PC-9 (cell line): ENCODE measurements around the gene ANKRD60. TPM values are rescaled to one million over a fixed set of nuclear protein-coding genes. Genes with fewer than 3 reads are reported as not detected.
A peak's percentile ranks its signal among the peaks of the same experiment; 100 is the strongest.

Experiments used
- BruUV-seq: library from RNA; stranded (reverse); fragments of 400-500 nt; replicated peaks from 2 replicates; lab custom pipeline; 2021; lab: Mats Ljungman, UMichigan
- CTCF ChIA-PET: fragments of 300-600 bp; sonication (Branson Sonifier 250); formaldehyde crosslinking; loops from one replicate; lab custom pipeline; 2022; ENCODE audit warnings: antibody characterized with exemption; lab: Charles Lee
- POLR2A ChIA-PET: fragments of 300-600 bp; sonication (Branson Sonifier 250); formaldehyde crosslinking; loops from one replicate; lab custom pipeline; 2022; ENCODE audit warnings: antibody characterized with exemption; ENCODE audit not compliant: unreplicated experiment; lab: Charles Lee
- DNase-seq, 2 experiments: peaks; one replicate each; pipeline versions ENCODE4 v3.0.0 to v3.0.0-alpha.2; 2015 to 2022; ENCODE audit warnings: mixed read lengths in 1 of 2
- H2AFZ ChIP-seq: fragments of 200-600 bp; sonication (generic); 2 replicates; pipeline ENCODE4 v1.8.1; 2017; ENCODE audit warnings: antibody characterized with exemption
- H3F3A ChIP-seq: fragments of 200-600 bp; sonication (generic); 2 replicates; pipeline ENCODE4 v1.8.1; 2017; ENCODE audit warnings: antibody characterized with exemption, mild to moderate bottlenecking, low read depth; ENCODE audit not compliant: insufficient read depth
- H3K27ac ChIP-seq: fragments of 200-600 bp; sonication (generic); 2 replicates; pipeline ENCODE4 v1.6.1; 2016; ENCODE audit warnings: mixed run types
- H3K27me3 ChIP-seq: fragments of 200-600 bp; sonication (generic); 2 replicates; pipeline ENCODE4 v1.6.1; 2016; ENCODE audit warnings: low read depth, mixed run types; ENCODE audit not compliant: insufficient read depth
- H3K36me3 ChIP-seq: fragments of 200-600 bp; sonication (generic); 2 replicates; pipeline ENCODE4 v1.6.1; 2016; ENCODE audit warnings: low read depth, mixed run types
- H3K4me1 ChIP-seq: fragments of 200-600 bp; sonication (generic); replicated peaks from 2 replicates; pipeline ENCODE4 v1.6.1; 2016; ENCODE audit warnings: mixed run types; ENCODE audit not compliant: insufficient read depth
- H3K4me2 ChIP-seq: fragments of 200-600 bp; sonication (generic); 2 replicates; pipeline ENCODE4 v1.6.1; 2017; ENCODE audit warnings: mixed run types
- H3K4me3 ChIP-seq: fragments of 200-600 bp; sonication (generic); 2 replicates; pipeline ENCODE4 v1.6.1; 2016; ENCODE audit warnings: mixed run types
- H3K79me2 ChIP-seq: fragments of 200-600 bp; sonication (generic); 2 replicates; pipeline ENCODE4 v1.6.1; 2017; ENCODE audit warnings: low read depth, mixed run types
- H3K9me2 ChIP-seq: fragments of 200-600 bp; sonication (generic); 2 replicates; pipeline ENCODE4 v1.8.1; 2017; ENCODE audit warnings: mild to moderate bottlenecking; ENCODE audit not compliant: insufficient read depth
- H3K9me3 ChIP-seq: fragments of 200-600 bp; sonication (generic); 2 replicates; pipeline ENCODE4 v1.8.1; 2016; ENCODE audit warnings: low read depth; ENCODE audit not compliant: insufficient read depth
- H4K20me1 ChIP-seq: fragments of 200-600 bp; sonication (generic); 2 replicates; pipeline ENCODE4 v1.8.1; 2017; ENCODE audit not compliant: insufficient read depth
- EZH2 ChIP-seq: fragments of 200-600 bp; sonication (generic); IDR thresholded peaks from 2 replicates; pipeline ENCODE4 v1.8.0; 2017; ENCODE audit warnings: antibody characterized with exemption, low read depth
- intact Hi-C: fragments of 100-400 bp; cut with micrococcal nuclease; formaldehyde crosslinking; loops from one replicate; pipeline ENCODE4 v1.10.0; 2022; ENCODE audit not compliant: unreplicated experiment
- total RNA-seq: library from RNA; stranded (reverse); gene quantifications from 2 replicates; pipeline ENCODE4 v1.2.3, GENCODE V29; 2021
- TF ChIP-seq, protein P1 (sequence below): fragments of 200-600 bp; sonication (generic); conservative IDR thresholded peaks from 2 replicates; pipeline ENCODE4 v1.6.1; 2017; ENCODE audit warnings: mixed run types, antibody characterized with exemption, mild to moderate bottlenecking, moderate library complexity

ANKRD60 gene
- total RNA-seq, 1 experiment from 2014 or later, result not detected

- H2AFZ ChIP-seq, result 0 out of 2 replicates have a peak overlapping the region, but pooled peaks have one; percentile 2
- TF ChIP-seq, protein P1, sequence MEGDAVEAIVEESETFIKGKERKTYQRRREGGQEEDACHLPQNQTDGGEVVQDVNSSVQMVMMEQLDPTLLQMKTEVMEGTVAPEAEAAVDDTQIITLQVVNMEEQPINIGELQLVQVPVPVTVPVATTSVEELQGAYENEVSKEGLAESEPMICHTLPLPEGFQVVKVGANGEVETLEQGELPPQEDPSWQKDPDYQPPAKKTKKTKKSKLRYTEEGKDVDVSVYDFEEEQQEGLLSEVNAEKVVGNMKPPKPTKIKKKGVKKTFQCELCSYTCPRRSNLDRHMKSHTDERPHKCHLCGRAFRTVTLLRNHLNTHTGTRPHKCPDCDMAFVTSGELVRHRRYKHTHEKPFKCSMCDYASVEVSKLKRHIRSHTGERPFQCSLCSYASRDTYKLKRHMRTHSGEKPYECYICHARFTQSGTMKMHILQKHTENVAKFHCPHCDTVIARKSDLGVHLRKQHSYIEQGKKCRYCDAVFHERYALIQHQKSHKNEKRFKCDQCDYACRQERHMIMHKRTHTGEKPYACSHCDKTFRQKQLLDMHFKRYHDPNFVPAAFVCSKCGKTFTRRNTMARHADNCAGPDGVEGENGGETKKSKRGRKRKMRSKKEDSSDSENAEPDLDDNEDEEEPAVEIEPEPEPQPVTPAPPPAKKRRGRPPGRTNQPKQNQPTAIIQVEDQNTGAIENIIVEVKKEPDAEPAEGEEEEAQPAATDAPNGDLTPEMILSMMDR, result no peak
- no peak for TF ChIP-seq EZH2
- no peak for DNase-seq
- peak overlapping the region; percentile 24; the same call in 1 of the 2 replicates for H3K4me3 ChIP-seq
- no peak overlapping the region for H3K27ac ChIP-seq
- no peaks in the 10 kb centered on the region for H3K9me2 ChIP-seq
- no peaks in the 10 kb centered on the region for H4K20me1 ChIP-seq
- H3K79me2 ChIP-seq, result no peaks in the 10 kb centered on the region
- H3K4me2 ChIP-seq, result peak overlapping the region; percentile 69
- intact Hi-C loops, result no loop called here
- no peaks in the 10 kb centered on the region for H3K27me3 ChIP-seq
- peaks cover 9% of the 10 kb centered on the region; the same call in 1 of the 2 replicates for H3F3A ChIP-seq
- ChIA-PET CTCF (no interaction called here), POLR2A (no interaction called here)
- no peaks in the 10 kb centered on the region for H3K36me3 ChIP-seq
- no TSS peak for BruUV-seq
- H3K4me1 ChIP-seq, result 0 out of 2 replicates have a peak, but pooled peaks cover 6% of the 10 kb centered on the region
- no peaks in the 10 kb centered on the region for H3K9me3 ChIP-seq
Measured at GRCh38 chr20:58218665-58219341, 9.7 kb downstream of the ANKRD60 start.

DNA sequence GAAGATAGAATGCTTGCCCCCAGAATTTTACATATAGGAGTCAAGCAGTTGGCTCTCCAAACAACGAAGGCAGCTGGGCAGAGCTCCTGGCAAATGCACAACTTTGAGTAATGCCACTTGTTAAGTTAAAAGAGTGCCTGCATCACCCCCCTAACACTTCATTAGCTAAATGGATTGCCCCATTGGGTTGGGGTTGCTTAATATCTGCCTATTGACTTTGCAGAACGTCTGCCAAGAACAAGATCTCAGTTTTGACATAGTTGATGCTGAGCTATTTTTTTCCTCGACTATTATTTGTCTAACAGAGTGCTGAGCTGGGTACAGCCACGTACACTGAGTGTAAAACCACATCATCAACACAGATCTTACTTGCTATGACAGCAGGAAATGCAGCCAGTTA lies 12.1 kb downstream of the ANKRD60 start:
- no peaks in the 10 kb centered on the region for H3K79me2 ChIP-seq
- CTCF ChIA-PET, result interaction anchor here (0.6 kb wide), 1 partner anchor 699 kb away, joined by 3 read pairs; no protein-coding TSS in a partner anchor

DNA sequence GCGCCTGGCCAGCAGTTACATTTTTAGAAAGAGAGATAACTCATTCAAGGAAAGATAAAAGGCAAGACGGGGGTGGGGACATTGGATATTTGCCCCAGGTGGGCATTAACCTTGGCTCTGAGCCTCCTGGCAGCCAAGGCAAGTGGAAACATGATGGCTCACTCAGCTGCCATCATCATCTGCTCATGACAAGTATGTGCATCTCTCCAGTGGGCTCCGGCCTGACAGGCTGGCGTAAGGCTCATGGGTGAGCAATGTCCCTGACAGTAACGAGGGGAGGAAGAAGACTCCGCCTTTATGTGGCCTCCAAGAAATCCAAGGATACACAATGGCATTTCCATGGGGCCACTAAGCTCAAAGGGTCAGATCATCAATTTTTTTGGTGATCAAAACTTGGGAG lies 13.3 kb downstream of the ANKRD60 start:
- H3K27ac ChIP-seq, result no peak overlapping the region
- H3K9me3 ChIP-seq, result no peaks in the 10 kb centered on the region
- no peaks in the 10 kb centered on the region for H4K20me1 ChIP-seq
- TF ChIP-seq EZH2, result no peak
- TF ChIP-seq, protein P1, result no peak
- H3K36me3 ChIP-seq, result no peaks in the 10 kb centered on the region
- H3F3A ChIP-seq, result 0 out of 2 replicates have a peak, but pooled peaks cover 3% of the 10 kb centered on the region
- H3K4me2 ChIP-seq, result no peak overlapping the region
- intact Hi-C loops, result no loop called here
- 0 out of 2 replicates have a peak, but pooled peaks cover 6% of the 10 kb centered on the region for H3K4me1 ChIP-seq
- DNase-seq, result peak in 1 of 2 experiments; percentile 25
- H3K27me3 ChIP-seq, result no peaks in the 10 kb centered on the region
- H3K79me2 ChIP-seq, result no peaks in the 10 kb centered on the region
- ChIA-PET POLR2A (no interaction called here), CTCF (interaction anchor here (0.6 to 0.7 kb wide), 2 partner anchors 616 to 619 kb away, joined by 3 to 8 read pairs; no protein-coding TSS in a partner anchor)
- no peaks in the 10 kb centered on the region for H3K9me2 ChIP-seq
- H3K4me3 ChIP-seq, result no peak overlapping the region
- no peak overlapping the region for H2AFZ ChIP-seq
- BruUV-seq, result no TSS peak

More for the DNA sequence above, 12.1 kb downstream of the ANKRD60 start:
- Histone ChIP-seq H4K20me1 (no peaks in the 10 kb centered on the region), H3K9me3 (no peaks in the 10 kb centered on the region), H3K36me3 (no peaks in the 10 kb centered on the region), H3K27ac (no peak overlapping the region), H3K4me3 (no peak overlapping the region), H3K4me1 (0 out of 2 replicates have a peak, but pooled peaks cover 6% of the 10 kb centered on the region), H3F3A (0 out of 2 replicates have a peak, but pooled peaks cover 3% of the 10 kb centered on the region), H2AFZ (no peak overlapping the region), H3K4me2 (no peak overlapping the region), H3K9me2 (no peaks in the 10 kb centered on the region), H3K27me3 (no peaks in the 10 kb centered on the region)
- no TSS peak for BruUV-seq
- intact Hi-C loops, result no loop called here
- DNase-seq, result peak in 1 of 2 experiments; percentile 40
- POLR2A ChIA-PET, result no interaction called here
- TF ChIP-seq, protein P1, result no peak
- no peak for TF ChIP-seq EZH2
